NOMO-1 treated with dmso at 0.1 percent for 144 hours (cell line): ENCODE data around the gene WDR41.

Experiments
- DNase-seq: peaks from one replicate; lab custom pipeline; 2025; ENCODE audit not compliant: unreplicated experiment; lab: John Stamatoyannopoulos, UW

Gene WDR41

DNA sequence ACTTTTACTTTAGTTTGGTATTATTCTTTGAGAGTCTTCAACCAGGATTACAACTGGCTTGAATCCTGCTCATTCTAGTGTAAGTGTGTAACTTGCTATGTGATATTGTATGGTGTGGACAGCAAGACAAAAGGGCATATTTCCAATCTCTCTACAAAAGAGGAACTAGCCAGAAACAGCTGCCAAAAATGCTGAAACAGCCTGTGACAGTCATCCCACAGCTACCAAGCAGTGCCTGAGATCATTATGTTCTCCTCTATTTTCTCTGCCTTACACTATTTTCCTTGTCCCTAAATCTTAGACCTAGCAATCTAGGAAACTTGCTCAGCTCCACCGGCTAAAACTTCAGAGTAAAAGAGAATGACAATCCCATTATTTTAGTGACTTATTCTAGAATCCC is 42.8 kb downstream of the WDR41 start:
- DNase-seq = peak; percentile 8

DNA sequence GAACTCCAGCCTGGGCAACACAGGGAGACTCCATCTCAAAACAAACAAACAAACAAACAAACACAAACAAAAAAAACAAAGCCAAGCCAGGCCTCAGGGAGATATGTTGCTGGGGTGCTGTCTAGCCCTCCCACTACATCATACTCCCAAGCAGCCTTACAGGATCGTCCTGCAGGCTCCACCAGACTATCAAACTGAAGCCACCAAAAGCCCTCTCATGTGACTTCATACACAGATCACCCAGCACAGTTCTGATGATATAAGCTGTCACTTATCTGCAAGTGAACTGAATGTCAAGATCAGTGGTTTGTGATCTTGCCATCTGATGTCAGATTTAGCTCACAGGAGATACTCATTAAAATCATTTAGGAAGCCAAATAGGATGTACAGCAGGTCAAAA is 43.3 kb downstream of the WDR41 start:
- DNase-seq = no peak

DNA sequence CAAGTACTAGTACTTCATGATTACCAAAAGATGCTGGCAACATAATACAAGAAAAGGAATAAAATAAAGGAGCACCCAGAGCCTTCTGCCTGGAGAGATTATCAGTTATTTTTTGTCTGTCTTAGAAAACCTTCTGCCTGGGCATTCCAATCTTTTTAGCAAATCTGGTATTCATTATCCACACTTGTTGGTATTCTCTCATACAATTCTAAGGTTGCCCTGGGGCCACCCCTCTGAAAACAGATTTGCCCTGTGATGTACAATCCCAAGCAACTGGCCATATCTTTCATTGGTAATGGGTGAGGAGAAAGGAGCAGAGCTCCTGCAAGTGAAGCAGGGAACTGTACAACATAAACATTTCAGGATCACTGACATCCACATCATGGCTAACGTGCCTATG is 47.8 kb downstream of the WDR41 start:
- no peak for DNase-seq

DNA sequence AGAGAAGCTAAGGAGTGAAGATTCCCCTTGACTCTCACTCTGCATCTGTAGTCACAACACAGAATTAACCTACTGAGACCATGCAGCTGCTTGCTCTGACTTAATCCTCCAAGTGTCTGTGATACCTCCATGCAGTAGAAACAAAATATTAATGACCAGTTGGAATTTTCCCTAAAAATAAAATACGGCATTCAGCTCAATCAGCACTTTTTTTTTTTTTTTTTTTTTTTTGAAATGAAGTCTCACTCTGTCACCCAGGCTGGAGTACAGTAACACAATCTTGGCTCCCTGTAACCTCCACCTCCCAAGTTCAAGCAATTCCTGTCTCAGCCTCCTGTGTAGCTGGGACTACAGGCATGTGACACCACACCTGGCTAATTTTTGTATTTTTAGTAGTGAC is 48.4 kb downstream of the WDR41 start:
- no peak for DNase-seq

DNA sequence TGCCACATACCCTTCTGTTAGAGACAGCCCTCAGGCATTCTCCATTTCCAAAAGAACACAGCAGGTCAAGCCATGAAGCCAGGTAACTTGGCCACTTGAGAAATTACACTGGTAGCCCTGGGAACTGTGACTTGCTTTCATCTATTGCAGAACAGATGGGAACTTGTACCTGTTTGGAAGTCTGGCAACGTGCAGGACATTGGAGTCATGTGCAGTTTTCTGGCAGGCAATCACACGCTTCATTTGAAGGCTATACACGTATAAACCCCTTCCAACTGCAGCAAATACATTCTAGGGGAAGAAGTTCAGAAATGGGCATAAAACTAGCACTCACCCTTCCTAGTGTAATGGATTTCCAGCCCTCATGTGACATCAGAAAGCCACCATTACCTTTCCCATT is 54.0 kb downstream of the WDR41 start:
- DNase-seq = no peak

DNA sequence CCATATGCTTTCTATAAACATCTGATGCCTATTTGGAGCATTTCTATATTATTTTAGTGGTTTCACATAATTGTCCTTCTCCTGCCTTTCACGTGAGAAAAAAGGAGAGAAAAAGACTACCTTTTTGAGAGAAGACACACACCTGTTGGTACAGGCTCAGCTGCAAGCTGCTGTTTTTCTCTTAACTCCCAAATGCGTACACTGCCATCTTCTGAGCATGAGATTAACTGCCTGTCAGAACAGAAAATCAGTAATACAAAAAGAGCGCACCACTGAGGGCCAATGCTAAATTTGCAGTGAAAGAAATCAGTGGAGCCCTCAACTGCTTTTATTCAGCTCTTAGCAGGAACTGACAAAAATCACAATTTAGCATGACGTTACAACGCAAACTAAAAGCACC is 54.9 kb downstream of the WDR41 start:
- DNase-seq = no peak

DNA sequence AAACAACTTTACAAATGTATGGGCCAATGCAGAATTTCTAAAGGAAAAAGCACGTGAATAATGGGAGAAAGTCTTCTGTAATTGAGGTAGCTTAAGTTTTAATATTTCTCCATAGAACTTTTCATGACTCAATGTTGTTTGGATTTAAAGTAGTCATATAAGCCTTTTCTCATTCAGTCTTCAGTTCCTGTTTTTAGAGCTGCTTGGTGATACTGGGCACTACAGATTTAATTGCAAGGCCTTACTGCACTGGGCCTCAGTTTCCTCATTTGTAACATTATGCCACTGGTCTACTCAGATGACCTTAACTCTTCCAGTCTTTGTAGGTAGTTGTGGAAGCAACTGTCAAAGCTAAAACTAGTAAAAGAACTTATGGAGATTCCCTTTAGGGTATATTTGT is 60.4 kb downstream of the WDR41 start:
- no peak for DNase-seq

DNA sequence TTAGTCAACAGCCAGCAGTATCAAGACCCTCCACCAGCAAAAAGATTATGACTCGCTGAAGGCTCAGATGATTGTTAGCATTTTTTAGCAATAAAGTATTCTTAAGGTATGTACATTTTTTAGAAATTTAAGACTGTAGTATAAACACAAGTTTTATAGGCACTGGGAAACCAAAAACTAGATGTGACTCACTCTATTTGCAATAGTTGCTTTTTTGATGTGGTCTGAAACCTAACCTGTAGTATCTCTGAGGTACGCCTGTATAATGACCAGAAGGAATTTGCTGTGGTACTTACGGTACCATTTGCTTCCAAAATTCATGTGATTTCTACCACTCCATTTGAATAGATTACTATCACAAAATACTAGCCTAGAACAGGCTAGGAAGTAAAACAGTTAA is 60.8 kb downstream of the WDR41 start:
- no peak for DNase-seq

DNA sequence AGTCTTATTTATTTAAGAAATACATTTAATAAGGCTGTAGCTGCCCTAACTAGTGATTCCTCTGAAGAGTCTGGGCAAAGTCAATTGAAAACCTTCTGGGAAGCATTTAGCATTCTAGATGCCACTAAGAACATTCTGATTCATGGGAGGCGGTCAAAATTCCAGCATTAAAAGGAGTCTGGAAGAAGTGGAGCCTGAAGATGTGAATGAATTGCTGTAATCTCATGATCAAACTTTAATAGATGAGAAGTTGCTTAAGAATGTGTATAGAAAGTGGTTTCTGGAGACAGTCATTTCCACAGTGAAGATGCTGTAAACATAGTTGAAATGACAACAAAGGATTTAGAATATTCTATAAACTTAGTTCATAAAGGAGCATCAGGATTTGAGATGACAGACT is 61.4 kb downstream of the WDR41 start:
- no peak for DNase-seq

DNA sequence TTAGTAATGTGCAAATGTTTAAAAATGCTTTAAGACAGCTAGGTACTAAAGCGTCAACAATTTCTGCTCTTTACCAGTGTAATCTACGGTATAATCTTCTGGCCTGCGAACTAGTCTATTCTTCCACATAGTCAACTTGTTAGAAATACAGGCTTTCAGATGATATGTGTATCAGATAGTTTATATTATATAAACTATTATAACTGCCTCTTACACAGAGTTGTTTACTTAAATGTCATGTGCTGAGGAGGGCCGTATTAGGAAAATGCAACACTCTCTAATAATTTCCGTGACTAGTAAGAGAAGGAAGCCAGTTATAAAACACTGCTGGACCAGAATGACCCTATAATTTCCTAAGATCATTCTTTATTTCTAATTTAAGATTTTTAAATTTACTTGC is 63.6 kb downstream of the WDR41 start:
- no peak for DNase-seq

DNA sequence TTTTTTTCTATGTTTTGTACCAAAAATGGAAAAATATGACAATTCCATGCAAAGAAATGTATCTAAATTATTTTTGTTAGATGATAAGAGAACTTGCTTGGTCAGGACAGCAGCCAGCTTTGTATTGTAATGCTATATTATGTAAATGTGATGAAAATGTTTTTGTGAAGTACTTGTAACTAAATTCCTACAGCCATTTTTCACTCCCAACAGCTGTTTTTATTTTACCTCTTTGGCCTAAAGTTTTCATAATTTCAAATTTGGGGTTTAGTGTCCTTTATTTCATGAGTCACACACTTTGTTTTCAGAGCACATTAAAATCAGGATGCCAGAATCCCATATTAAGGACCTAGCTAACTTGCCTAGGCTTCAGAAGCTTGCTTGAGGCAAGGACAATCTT is 64.1 kb downstream of the WDR41 start:
- DNase-seq = no peak

DNA sequence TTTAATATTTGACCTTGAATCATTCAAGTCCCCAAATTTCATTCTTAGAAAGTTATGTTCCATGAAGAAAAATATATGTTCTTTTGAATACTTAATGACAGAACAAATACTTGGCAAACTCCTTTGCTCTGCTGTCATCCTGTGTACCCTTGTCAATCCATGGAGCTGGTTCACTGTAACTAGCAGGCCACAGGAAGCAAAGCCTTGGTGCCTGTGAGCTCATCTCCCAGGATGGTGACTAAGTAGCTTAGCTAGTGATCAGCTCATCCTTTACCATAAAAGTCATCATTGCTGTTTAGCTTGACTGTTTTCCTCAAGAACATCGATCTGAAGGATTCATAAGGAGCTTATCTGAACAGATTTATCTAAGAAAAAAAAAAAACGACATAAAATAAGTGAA is 65.4 kb downstream of the WDR41 start:
- no peak for DNase-seq

DNA sequence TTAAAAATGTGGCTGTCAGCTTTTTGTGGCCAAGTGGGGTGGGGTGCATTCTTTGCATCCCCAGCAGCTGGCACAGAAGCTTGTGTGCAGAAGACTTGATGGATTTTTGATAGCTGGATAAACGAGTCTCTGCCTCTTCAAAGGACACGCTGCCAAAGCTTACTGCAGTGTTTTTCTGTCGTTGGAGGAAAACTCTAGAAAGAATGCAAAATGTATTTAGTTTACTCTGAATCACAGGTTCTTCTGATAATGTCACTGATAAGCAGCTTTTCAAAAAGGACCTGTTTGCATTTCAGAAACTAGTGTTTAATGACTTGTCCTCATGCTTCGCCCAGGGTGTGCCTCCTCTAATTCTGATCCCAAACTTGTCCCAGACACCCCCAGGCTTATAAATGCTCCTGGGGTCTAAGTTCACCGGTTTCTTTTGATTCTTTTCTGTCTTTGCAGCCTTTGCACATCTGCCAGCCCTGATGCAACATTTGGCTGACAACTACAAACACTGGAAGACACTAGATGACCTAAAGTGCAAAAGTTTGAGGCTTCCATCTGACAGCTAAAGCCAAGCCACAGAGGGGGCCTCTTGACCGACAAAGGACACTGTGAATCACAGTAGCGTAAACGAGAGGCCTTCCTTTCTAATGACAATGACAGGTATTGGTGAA is 66.0 kb downstream of the WDR41 start:
- no peak for DNase-seq

DNA sequence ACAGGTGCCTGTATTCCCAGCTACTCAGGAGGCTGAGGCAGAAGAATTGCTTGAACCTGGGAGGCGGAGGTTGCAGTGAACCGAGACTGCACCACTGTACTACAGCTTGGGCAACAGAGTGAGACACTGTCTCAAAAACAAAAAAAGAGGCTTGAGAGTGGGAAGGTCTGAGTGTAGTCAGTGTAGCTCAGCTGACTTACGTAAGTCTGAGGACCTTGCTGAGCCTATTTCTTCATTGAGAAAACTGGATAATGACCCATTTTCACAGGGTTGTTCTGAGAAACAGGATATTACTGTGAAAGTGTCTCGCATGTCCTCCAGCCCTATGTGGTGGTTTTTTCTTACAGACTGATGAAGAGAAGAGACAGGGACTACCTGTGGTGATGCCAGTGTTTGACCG is 66.7 kb downstream of the WDR41 start:
- DNase-seq = no peak

DNA sequence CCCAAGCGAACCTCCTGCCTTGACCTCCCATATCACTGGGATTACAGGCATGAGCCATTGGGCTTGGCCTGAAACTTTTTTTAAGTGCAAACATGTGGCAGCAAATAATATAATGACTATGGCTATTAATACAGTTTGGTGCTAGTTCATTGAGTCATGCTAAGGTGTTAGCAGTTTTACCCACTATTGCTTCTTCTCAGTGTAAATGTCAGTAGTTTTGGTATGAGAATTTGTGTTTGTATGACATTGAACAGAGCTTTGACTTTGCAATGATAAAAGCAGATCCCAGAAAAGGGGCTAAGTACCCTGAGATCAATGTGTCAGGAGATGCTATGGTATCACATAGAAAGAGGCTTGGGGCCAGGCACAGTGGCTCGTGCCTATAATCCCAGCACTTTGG is 67.2 kb downstream of the WDR41 start:
- no peak for DNase-seq

DNA sequence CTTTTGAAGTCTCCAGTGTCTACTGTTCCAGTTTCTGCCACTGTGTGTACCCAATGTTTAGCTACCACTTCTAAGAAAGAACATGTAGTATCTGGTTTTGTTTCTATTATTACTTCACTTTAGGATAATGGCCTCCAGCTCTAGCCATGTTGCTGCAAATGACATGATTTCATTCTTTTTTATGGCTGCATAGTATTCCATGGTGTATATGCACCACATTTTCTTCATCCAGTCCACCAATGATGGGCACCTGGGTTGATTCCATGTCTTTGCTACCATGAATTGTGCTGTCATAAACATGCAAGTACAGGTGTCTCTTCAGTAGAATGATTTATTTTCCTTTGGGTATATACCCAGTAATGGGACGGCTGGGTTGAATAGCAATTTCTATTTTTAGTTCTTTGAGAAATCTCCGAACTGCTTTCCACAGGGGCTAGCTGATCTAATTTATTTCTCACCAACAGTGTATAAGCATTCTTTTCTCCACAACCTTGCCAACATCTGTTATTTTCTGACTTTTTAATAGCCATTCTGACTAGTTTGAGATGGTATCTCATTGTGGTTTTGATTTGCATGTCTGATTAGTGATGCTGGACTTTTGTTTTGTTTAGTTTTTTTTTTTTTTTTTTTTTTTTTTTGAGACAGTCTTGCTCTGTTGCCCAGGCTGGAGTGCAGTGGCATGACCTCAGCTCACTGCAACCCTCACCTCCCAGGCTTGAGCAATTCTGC is 68.9 kb downstream of the WDR41 start:
- DNase-seq = no peak

DNA sequence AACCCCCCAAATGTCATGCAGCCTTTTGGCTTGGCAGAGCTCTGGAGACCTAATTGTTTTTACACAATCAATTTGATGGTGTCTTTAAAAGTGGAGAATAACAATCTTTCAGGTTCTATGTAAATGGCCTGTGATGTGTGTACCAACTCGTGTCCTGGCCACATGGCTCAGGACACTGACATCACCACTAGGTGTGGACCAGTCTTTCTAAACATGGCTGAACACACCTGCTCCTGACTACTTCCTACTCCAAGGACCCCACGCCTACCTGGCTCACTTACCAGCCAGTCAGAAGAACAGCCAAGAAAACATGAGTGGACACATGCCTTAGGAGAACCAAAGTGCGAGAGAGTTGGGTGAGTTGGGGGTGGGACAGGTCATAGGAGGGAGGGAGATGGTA is 71.2 kb downstream of the WDR41 start:
- DNase-seq = no peak

DNA sequence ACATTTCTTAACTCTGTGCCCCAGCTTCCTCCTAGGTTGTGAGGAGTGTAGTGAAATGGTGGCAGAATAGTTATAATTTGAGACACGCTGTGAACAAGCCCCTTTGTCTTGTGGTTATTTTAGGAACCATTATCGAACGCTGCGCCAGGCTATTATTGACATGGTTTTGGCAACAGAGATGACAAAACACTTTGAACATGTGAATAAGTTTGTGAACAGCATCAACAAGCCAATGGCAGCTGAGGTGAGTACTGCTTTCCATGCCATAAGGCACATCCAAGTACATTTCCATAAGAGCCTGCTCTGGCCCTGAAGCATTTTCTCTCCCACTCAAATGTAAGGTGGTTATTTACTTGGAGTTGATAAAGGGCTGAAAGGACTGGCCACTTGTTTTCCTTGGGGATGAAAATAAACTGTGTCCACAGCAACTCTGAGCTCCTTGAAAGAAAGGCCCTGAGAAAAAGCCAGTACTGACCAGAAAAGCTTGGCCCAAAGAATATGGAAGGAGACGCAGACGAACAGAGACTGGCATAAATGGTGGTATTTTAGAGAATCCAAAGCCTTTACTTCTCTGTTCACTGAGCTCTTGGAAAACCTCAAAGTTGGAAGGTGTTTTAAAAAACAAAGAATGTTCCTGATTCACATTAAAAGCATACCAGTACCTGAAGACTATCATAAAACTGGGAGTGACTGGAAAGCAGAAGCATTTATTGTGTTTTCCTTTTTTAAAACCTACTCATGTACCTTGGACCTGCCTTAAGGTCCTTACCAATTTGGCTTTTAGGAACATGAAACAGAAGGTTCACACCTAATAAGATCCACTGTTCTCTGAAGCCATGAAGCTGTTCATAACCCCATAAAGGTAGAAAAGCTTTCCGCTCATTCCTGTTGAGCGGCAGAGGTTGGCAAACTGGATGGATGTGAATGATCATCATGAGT is 72.2 kb downstream of the WDR41 start:
- no peak for DNase-seq

DNA sequence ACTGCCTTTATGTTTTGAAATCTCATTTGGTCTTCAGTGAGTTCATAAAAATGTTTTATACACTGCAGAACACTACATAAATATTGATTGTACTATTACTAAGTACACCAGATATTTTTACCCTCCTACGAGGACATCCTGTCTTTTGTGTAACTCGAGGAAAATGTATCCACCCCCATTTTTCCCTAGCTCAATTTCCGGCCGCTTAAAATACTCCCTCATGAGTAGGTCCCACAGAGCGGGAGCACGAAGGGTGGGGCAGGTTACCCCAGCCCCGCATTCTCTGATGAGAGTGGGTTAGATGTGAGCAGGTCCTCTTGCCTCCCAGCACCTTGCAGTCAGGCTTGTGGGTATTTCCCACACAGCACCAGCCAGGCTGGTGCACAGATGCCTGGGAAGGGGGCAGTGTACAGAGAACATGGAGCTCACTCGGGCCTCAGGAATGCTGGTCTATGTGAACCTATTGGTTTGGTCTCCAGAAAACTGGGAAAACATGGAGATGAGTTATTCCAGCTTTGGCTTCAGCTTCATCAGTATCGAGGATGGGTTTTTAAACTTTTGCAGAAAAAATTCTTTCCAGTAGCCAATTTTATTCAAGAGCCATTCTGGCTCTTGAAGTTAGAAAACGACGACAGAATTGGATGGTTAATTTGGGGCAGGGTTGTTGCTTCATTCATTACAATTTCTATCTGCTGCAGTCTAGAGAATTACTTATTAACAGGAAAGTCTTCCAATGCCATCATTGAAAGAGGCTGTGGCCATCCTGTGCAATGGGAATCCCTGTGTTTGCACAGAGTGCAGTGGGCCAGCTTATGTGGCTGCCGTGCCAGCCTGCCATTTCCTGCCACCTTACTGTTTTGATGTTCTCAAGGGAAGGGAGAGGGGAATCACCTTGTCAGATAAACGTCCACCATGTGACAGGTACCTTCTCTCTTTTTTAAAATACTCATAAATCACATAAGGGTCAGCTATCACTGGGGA is 73.2 kb downstream of the WDR41 start:
- no peak for DNase-seq

DNA sequence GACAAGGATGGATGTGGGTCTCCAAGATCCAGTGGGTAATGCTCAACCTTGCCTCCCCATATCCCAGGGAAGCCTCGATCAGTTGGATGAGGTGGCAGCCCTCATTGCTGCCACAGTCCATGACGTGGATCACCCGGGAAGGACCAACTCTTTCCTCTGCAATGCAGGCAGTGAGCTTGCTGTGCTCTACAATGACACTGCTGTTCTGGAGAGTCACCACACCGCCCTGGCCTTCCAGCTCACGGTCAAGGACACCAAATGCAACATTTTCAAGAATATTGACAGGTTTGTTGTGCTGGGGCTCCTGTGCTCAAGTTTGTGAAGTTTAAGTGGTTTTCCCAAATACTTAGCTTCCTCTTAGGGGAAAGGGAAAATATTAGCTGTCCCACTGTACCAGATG is 74.0 kb downstream of the WDR41 start:
- no peak for DNase-seq

DNA sequence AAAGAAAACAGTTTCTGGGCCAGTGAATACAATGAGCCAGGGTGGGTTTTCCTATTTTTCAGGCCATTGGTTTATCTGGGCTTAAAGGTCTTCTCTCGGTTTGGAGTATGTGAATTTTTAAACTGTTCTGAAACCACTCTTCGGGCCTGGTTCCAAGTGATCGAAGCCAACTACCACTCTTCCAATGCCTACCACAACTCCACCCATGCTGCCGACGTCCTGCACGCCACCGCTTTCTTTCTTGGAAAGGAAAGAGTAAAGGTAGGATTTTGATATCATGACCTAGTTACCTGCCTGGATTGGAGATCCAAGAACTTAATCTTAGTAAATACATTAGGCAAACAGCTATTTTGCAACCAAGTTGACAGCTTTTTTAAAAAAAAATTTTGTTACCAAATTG is 79.1 kb downstream of the WDR41 start:
- no peak for DNase-seq
